SK-N-SH treated with all-trans-retinoic acid at 6 μM for 48 hours (cell line): Measurements from ENCODE around the gene NR1H4.

Experiments
- ATAC-seq: fragments of 200-7000 bp; cut with Tn5 transposase; 3 replicates; pipeline ENCODE4 v1.9.1; 2020; ENCODE audit warnings: mild to moderate bottlenecking, moderate library complexity
- ARNTL ChIP-seq: fragments of 450-650 bp; formaldehyde crosslinking; IDR thresholded peaks from 2 replicates; pipeline ENCODE4 v1.5.0; 2020; ENCODE audit warnings: low read depth, mild to moderate bottlenecking, moderate library complexity, borderline replicate concordance
- BACH2 ChIP-seq: fragments of 250-450 bp; sonication (Bioruptor Pico); IDR thresholded peaks from 2 replicates; pipeline ENCODE4 v1.9.0; 2021; ENCODE audit warnings: mild to moderate bottlenecking, borderline replicate concordance
- CSDC2 ChIP-seq: fragments of 250-450 bp; sonication (Bioruptor Pico); IDR thresholded peaks from 2 replicates; pipeline ENCODE4 v1.5.0; 2020; ENCODE audit warnings: mild to moderate bottlenecking, moderate library complexity
- ESRRG ChIP-seq: fragments of 250-450 bp; sonication (Bioruptor Pico); IDR thresholded peaks from 2 replicates; pipeline ENCODE4 v1.6.1; 2021; ENCODE audit warnings: mild to moderate bottlenecking
- GLIS3 ChIP-seq: fragments of 250-450 bp; sonication (Bioruptor Pico); IDR thresholded peaks from 2 replicates; pipeline ENCODE4 v1.5.0; 2020; ENCODE audit warnings: mild to moderate bottlenecking, moderate library complexity
- ISL1 ChIP-seq: fragments of 250-450 bp; sonication (Bioruptor Pico); IDR thresholded peaks from 2 replicates; pipeline ENCODE4 v2.1.2; 2022; ENCODE audit warnings: mild to moderate bottlenecking, moderate library complexity
- OSR1 ChIP-seq: fragments of 250-450 bp; sonication (Bioruptor Pico); IDR thresholded peaks from 2 replicates; pipeline ENCODE4 v1.8.0; 2022; ENCODE audit warnings: moderate library complexity, mild to moderate bottlenecking, inconsistent platforms
- PPARA ChIP-seq: fragments of 250-450 bp; sonication (Bioruptor Pico); IDR thresholded peaks from 2 replicates; pipeline ENCODE4 v1.5.0; 2020; ENCODE audit warnings: mild to moderate bottlenecking, borderline replicate concordance
- RARB ChIP-seq: fragments of 250-450 bp; sonication (Bioruptor Pico); IDR thresholded peaks from 2 replicates; pipeline ENCODE4 v1.8.0; 2021; ENCODE audit warnings: mild to moderate bottlenecking, moderate library complexity
- SNAI2 ChIP-seq: fragments of 250-450 bp; sonication (Bioruptor Pico); IDR thresholded peaks from 2 replicates; pipeline ENCODE4 v1.5.0; 2020; ENCODE audit warnings: mild to moderate bottlenecking, moderate library complexity
- TCF4 ChIP-seq: fragments of 250-450 bp; sonication (Bioruptor Pico); IDR thresholded peaks from 2 replicates; pipeline ENCODE4 v1.8.0; 2021; ENCODE audit warnings: mild to moderate bottlenecking, moderate library complexity, borderline replicate concordance
- TOX ChIP-seq: fragments of 250-450 bp; sonication (Bioruptor Pico); IDR thresholded peaks from 2 replicates; pipeline ENCODE4 v1.8.0; 2021; ENCODE audit warnings: mild to moderate bottlenecking, moderate library complexity, borderline replicate concordance
- ZC3H10 ChIP-seq: fragments of 250-450 bp; sonication (Bioruptor Pico); IDR thresholded peaks from 2 replicates; pipeline ENCODE4 v1.5.1; 2021; ENCODE audit warnings: mild to moderate bottlenecking, moderate library complexity
- ZFP3 ChIP-seq: fragments of 250-450 bp; sonication (Bioruptor Pico); IDR thresholded peaks from 2 replicates; pipeline ENCODE4 v1.5.0; 2020; ENCODE audit warnings: mild to moderate bottlenecking, moderate library complexity
- ZFP30 ChIP-seq: fragments of 450-650 bp; formaldehyde crosslinking; IDR thresholded peaks from 2 replicates; pipeline ENCODE4 v1.5.0; 2022; ENCODE audit warnings: mild to moderate bottlenecking, moderate library complexity
- ZNF565 ChIP-seq: fragments of 450-650 bp; formaldehyde crosslinking; conservative IDR thresholded peaks from 2 replicates; pipeline ENCODE4 v1.5.0; 2020; ENCODE audit warnings: low read depth, mild to moderate bottlenecking, moderate library complexity
- ZNF70 ChIP-seq: fragments of 450-650 bp; formaldehyde crosslinking; IDR thresholded peaks from 2 replicates; pipeline ENCODE4 v1.5.0; 2020; ENCODE audit warnings: mild to moderate bottlenecking, moderate library complexity
- ZNF8 ChIP-seq: fragments of 450-650 bp; formaldehyde crosslinking; IDR thresholded peaks from 2 replicates; pipeline ENCODE4 v1.5.0; 2020; ENCODE audit warnings: mild to moderate bottlenecking, moderate library complexity
- TF ChIP-seq, protein P1 (sequence below): fragments of 250-450 bp; sonication (Bioruptor Pico); IDR thresholded peaks from 2 replicates; pipeline ENCODE4 v1.5.0; 2020; ENCODE audit warnings: mild to moderate bottlenecking, moderate library complexity
- TF ChIP-seq, protein P2 (sequence below): fragments of 250-450 bp; sonication (Bioruptor Pico); IDR thresholded peaks from 2 replicates; pipeline ENCODE4 v1.8.0; 2020; ENCODE audit warnings: mild to moderate bottlenecking, moderate library complexity, borderline replicate concordance
- TF ChIP-seq, protein P3 (sequence below): fragments of 250-450 bp; sonication (Bioruptor Pico); IDR thresholded peaks from 2 replicates; pipeline ENCODE4 v1.5.1; 2020; ENCODE audit warnings: low read depth, mild to moderate bottlenecking, moderate library complexity
- TF ChIP-seq, protein P4 (sequence below): fragments of 250-450 bp; sonication (Bioruptor Pico); IDR thresholded peaks from 2 replicates; pipeline ENCODE4 v1.5.1; 2021; ENCODE audit warnings: mild to moderate bottlenecking, moderate library complexity
- TF ChIP-seq, protein P5 (sequence below): fragments of 250-450 bp; sonication (Bioruptor Pico); IDR thresholded peaks from 2 replicates; pipeline ENCODE4 v1.8.0; 2021; ENCODE audit warnings: low read depth, mild to moderate bottlenecking, moderate library complexity, borderline replicate concordance

The NR1H4 gene

DNA sequence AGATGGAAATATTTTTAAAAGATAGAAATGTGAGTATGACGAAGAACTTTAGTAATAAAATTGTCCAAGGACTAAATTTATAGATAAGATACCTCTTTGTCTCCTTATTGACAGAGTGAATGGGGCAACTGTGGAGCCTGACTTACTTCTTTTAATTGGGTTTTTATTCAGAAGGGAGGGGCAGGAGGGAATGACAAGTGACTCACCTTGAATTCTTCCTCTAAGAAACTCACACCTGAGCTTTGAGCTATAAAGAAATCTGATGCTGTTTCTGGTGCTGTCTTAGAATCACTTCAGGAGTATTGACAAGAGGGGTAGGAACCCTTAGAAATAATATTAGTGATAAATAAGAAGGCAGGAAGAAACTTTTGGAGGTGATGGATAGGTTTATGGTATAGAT, 951 bp downstream of the NR1H4 start:
- no peak for ATAC-seq
- TF ChIP-seq ARNTL = no peak
- TF ChIP-seq RARB (CRISPR knock-in tag) = no peak
- TF ChIP-seq, protein P1, sequence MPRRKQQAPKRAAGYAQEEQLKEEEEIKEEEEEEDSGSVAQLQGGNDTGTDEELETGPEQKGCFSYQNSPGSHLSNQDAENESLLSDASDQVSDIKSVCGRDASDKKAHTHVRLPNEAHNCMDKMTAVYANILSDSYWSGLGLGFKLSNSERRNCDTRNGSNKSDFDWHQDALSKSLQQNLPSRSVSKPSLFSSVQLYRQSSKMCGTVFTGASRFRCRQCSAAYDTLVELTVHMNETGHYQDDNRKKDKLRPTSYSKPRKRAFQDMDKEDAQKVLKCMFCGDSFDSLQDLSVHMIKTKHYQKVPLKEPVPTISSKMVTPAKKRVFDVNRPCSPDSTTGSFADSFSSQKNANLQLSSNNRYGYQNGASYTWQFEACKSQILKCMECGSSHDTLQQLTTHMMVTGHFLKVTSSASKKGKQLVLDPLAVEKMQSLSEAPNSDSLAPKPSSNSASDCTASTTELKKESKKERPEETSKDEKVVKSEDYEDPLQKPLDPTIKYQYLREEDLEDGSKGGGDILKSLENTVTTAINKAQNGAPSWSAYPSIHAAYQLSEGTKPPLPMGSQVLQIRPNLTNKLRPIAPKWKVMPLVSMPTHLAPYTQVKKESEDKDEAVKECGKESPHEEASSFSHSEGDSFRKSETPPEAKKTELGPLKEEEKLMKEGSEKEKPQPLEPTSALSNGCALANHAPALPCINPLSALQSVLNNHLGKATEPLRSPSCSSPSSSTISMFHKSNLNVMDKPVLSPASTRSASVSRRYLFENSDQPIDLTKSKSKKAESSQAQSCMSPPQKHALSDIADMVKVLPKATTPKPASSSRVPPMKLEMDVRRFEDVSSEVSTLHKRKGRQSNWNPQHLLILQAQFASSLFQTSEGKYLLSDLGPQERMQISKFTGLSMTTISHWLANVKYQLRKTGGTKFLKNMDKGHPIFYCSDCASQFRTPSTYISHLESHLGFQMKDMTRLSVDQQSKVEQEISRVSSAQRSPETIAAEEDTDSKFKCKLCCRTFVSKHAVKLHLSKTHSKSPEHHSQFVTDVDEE = no peak
- TF ChIP-seq, protein P2, sequence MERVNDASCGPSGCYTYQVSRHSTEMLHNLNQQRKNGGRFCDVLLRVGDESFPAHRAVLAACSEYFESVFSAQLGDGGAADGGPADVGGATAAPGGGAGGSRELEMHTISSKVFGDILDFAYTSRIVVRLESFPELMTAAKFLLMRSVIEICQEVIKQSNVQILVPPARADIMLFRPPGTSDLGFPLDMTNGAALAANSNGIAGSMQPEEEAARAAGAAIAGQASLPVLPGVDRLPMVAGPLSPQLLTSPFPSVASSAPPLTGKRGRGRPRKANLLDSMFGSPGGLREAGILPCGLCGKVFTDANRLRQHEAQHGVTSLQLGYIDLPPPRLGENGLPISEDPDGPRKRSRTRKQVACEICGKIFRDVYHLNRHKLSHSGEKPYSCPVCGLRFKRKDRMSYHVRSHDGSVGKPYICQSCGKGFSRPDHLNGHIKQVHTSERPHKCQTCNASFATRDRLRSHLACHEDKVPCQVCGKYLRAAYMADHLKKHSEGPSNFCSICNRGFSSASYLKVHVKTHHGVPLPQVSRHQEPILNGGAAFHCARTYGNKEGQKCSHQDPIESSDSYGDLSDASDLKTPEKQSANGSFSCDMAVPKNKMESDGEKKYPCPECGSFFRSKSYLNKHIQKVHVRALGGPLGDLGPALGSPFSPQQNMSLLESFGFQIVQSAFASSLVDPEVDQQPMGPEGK (CRISPR knock-in tag) = no peak
- no peak for TF ChIP-seq ZNF8 (CRISPR knock-in tag)
- TF ChIP-seq, protein P3, sequence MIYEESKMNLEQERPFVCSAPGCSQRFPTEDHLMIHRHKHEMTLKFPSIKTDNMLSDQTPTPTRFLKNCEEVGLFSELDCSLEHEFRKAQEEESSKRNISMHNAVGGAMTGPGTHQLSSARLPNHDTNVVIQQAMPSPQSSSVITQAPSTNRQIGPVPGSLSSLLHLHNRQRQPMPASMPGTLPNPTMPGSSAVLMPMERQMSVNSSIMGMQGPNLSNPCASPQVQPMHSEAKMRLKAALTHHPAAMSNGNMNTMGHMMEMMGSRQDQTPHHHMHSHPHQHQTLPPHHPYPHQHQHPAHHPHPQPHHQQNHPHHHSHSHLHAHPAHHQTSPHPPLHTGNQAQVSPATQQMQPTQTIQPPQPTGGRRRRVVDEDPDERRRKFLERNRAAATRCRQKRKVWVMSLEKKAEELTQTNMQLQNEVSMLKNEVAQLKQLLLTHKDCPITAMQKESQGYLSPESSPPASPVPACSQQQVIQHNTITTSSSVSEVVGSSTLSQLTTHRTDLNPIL (CRISPR knock-in tag) = no peak
- no peak for TF ChIP-seq TCF4 (CRISPR knock-in tag)
- TF ChIP-seq ZNF70 (CRISPR knock-in tag) = no peak
- TF ChIP-seq ISL1 = no peak
- TF ChIP-seq CSDC2 = no peak
- no peak for TF ChIP-seq OSR1
- TF ChIP-seq BACH2 = no peak
- TF ChIP-seq TOX (CRISPR knock-in tag) = no peak
- TF ChIP-seq GLIS3 = no peak
- TF ChIP-seq, protein P4, sequence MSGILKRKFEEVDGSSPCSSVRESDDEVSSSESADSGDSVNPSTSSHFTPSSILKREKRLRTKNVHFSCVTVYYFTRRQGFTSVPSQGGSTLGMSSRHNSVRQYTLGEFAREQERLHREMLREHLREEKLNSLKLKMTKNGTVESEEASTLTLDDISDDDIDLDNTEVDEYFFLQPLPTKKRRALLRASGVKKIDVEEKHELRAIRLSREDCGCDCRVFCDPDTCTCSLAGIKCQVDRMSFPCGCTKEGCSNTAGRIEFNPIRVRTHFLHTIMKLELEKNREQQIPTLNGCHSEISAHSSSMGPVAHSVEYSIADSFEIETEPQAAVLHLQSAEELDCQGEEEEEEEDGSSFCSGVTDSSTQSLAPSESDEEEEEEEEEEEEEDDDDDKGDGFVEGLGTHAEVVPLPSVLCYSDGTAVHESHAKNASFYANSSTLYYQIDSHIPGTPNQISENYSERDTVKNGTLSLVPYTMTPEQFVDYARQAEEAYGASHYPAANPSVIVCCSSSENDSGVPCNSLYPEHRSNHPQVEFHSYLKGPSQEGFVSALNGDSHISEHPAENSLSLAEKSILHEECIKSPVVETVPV (CRISPR knock-in tag) = no peak
- TF ChIP-seq, protein P5, sequence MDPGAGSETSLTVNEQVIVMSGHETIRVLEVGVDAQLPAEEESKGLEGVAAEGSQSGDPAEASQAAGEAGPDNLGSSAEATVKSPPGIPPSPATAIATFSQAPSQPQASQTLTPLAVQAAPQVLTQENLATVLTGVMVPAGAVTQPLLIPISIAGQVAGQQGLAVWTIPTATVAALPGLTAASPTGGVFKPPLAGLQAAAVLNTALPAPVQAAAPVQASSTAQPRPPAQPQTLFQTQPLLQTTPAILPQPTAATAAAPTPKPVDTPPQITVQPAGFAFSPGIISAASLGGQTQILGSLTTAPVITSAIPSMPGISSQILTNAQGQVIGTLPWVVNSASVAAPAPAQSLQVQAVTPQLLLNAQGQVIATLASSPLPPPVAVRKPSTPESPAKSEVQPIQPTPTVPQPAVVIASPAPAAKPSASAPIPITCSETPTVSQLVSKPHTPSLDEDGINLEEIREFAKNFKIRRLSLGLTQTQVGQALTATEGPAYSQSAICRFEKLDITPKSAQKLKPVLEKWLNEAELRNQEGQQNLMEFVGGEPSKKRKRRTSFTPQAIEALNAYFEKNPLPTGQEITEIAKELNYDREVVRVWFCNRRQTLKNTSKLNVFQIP (CRISPR knock-in tag) = no peak
- TF ChIP-seq ZFP3 = no peak
- no peak for TF ChIP-seq ESRRG (CRISPR knock-in tag)
- no peak for TF ChIP-seq ZC3H10

DNA sequence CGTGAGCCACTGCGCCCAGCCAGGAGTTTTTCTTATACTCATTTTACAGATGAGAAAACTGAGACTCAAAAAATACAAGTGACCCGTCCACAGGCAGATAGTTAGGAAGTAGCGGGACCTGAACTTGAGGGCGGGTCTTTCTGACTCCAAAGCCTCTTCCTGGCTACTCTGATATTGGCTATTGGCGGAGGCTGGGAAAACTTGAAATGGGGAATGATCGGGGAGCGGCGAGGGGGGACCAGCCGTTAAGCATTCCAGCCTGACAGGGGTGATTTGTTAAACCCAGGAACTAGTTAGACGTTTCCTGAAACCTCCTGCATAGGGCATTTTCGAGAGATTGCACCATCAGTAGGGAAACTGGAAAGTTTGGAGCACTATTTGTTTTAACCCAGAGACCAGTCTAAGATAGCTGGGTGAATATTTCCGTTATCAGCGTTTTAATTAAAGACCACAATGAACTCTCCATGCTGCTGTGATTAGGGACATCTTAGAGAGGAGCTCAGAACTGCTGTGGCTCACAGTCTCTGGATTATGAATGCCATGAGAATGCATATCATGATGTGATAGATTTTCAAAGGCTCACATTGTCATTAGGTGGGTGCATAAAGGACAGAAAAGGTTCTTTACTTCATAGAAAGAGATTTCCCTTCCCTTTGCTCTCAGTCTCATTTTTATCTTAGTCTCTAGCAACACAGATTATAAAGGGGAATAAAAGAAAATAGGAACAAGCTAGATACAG, 2.5 kb downstream of the NR1H4 start:
- TF ChIP-seq ZFP30 (no peak), BACH2 (no peak), ARNTL (no peak), PPARA (CRISPR knock-in tag) (no peak), OSR1 (no peak), ZNF565 (CRISPR knock-in tag) (no peak), TCF4 (CRISPR knock-in tag) (no peak), CSDC2 (no peak), SNAI2 (no peak), ESRRG (CRISPR knock-in tag) (no peak)
- TF ChIP-seq, protein P3 (CRISPR knock-in tag) = no peak
- TF ChIP-seq, protein P4 (CRISPR knock-in tag) = no peak
- no peak for ATAC-seq
